Measurements from ENCODE around the gene MAPK6.

The MAPK6 gene

DNA sequence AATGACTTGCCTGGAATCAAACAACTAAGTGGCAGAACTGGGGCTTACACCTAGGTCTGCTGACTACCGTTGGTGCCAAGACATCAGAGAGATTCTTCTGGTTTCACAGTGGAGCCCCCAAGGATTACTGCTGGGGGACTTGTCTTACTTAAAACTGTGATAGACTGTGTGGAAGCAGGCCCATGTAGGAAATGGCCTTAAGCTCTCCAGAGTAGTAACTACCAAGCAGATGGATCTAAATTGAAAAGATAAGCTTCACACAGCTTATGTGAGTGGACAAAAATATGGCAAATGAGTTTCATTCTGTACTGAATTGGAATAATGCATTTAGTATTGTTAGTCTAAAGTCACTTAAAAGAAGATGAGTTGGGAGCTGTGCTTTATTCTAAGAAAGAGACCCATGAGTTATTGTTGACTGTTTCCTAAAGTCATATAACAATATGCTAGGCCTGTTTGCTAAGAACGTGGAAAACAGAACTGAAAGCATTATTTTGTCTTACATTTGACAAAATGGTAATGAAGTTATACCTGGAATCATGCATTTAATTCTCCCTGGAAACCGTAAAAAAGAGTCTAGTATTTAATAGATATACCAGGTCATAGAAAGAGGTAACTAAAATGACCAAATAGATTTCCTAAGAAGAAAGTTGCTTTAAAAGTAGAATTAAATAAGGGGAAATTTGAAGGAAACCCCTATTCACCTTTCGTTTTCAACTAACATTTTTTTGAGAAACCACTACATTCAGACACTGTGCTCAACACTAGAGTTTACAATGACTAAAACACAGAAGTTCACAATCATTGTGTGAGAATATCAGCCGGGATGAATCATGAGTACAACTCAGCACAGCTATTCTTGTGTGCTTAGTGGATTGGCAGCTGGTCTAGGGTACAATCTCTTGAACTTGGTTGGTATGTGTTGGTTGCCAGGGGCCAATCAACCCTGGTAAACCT is 13.0 kb upstream of the MAPK6 start:
- TF ChIP-seq, protein P1, sequence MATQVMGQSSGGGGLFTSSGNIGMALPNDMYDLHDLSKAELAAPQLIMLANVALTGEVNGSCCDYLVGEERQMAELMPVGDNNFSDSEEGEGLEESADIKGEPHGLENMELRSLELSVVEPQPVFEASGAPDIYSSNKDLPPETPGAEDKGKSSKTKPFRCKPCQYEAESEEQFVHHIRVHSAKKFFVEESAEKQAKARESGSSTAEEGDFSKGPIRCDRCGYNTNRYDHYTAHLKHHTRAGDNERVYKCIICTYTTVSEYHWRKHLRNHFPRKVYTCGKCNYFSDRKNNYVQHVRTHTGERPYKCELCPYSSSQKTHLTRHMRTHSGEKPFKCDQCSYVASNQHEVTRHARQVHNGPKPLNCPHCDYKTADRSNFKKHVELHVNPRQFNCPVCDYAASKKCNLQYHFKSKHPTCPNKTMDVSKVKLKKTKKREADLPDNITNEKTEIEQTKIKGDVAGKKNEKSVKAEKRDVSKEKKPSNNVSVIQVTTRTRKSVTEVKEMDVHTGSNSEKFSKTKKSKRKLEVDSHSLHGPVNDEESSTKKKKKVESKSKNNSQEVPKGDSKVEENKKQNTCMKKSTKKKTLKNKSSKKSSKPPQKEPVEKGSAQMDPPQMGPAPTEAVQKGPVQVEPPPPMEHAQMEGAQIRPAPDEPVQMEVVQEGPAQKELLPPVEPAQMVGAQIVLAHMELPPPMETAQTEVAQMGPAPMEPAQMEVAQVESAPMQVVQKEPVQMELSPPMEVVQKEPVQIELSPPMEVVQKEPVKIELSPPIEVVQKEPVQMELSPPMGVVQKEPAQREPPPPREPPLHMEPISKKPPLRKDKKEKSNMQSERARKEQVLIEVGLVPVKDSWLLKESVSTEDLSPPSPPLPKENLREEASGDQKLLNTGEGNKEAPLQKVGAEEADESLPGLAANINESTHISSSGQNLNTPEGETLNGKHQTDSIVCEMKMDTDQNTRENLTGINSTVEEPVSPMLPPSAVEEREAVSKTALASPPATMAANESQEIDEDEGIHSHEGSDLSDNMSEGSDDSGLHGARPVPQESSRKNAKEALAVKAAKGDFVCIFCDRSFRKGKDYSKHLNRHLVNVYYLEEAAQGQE (IDR thresholded peaks at IDR 0.05; ENCODE audit: insufficient read depth in 1 of 2, low read depth in 2 of 2, low read length in 2 of 2): no peak
- TF ChIP-seq TAF1 (IDR thresholded peaks at IDR 0.05; ENCODE audit: borderline replicate concordance, insufficient read depth, low read length): no peak
- TF ChIP-seq FOXP2 (optimal IDR thresholded peaks at IDR 0.05; ENCODE audit: borderline replicate concordance, extremely low read depth, extremely low read length, insufficient read depth): no peak
- no peak for TF ChIP-seq SIN3A (IDR thresholded peaks at IDR 0.05; ENCODE audit: borderline replicate concordance, insufficient read depth, low read length)
- TF ChIP-seq POLR2AphosphoS5 (IDR thresholded peaks at IDR 0.05; ENCODE audit: low read depth, low read length): no peak

DNA sequence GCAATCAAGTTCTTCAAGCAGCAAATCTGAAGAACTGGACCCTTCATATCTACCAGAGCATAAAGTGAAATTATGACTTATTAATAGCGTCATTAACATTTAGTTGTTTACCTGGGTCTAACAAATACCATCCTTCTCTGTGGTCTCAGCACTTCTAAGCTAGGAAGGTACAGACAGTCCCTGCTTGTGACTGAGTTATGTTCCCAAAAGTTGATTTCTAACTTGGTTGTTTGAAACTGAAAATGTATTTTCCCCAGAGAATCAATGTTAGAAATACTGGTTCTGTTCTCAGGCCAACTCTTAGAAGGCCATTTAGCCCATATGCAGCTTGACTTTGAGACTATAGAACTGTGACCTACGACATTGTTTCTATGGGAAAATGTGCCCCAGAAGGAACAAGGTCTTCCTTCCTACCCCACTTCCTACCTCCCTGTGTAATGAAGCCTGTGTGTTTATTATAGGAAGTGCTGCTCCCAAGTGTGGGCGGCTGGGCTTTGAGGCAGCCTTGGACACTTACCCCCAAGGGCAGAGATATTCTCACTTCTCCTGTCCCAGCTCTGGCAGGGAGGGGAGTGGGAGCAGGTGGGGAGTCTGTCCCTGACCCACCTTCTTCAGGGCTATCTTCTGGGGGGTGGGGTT is 12.2 kb upstream of the MAPK6 start:
- TF ChIP-seq FOXP2 (optimal IDR thresholded peaks at IDR 0.05; ENCODE audit: borderline replicate concordance, extremely low read depth, extremely low read length, insufficient read depth) (no peak), POLR2AphosphoS5 (IDR thresholded peaks at IDR 0.05; ENCODE audit: low read depth, low read length) (no peak), TAF1 (IDR thresholded peaks at IDR 0.05; ENCODE audit: borderline replicate concordance, insufficient read depth, low read length) (no peak), SIN3A (IDR thresholded peaks at IDR 0.05; ENCODE audit: borderline replicate concordance, insufficient read depth, low read length) (no peak)
- TF ChIP-seq, protein P1 (IDR thresholded peaks at IDR 0.05; ENCODE audit: insufficient read depth in 1 of 2, low read depth in 2 of 2, low read length in 2 of 2): no peak

DNA sequence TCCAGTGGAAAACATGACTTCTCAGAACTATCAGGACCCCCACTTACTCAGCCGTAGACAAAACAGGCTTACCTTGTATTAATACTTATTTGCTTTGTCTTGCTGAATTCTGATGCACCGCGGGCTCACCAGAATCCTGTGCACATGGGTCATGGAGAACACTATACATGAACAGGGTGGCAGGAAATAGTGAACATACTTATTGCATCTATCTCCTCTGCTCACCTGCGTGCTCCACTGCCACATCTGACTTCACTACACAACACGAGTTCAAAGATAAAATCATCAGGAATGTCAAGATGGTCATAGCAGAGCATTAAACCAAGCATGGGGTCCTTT is 10.7 kb upstream of the MAPK6 start:
- TF ChIP-seq POLR2AphosphoS5 (IDR thresholded peaks at IDR 0.05; ENCODE audit: low read depth, low read length) (no peak), SIN3A (IDR thresholded peaks at IDR 0.05; ENCODE audit: borderline replicate concordance, insufficient read depth, low read length) (no peak), TAF1 (IDR thresholded peaks at IDR 0.05; ENCODE audit: borderline replicate concordance, insufficient read depth, low read length) (no peak), FOXP2 (optimal IDR thresholded peaks at IDR 0.05; ENCODE audit: borderline replicate concordance, extremely low read depth, extremely low read length, insufficient read depth) (no peak)
- TF ChIP-seq, protein P1 (IDR thresholded peaks at IDR 0.05; ENCODE audit: insufficient read depth in 1 of 2, low read depth in 2 of 2, low read length in 2 of 2): no peak

DNA sequence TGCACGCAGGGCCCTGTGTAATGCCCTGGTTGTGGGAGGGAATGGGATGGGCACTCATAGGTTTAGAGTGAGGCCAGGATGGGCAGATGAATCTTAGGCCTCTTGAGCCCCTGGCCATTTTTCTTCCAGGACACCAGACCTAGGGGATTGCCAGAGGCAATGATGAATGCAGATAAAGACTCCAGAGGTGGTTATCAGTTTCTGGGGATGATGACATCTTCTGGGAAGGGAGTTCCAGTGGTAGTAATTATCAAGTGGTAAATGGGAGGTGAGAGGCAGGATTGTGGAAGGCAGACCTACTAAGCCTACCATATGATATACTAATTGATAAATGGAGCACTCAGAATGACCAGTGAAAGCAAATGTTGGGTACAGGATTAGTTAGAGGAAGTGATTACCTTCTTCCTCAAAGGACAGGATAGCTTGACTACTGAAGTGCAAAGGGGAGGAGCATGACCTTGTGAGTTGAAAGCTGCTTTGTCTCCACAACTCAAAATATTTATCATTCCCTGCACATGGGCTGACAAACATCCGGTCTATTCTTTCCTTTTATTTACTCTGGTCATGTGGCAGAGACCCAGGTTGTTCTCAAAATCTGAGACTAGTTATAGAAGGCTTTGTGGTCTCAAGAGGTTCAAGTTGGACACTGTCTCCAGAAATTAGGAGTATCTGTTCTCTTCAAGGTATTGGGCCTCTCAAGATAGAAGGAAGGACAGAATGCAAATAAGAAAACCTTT is 10.2 kb upstream of the MAPK6 start:
- TF ChIP-seq POLR2AphosphoS5 (IDR thresholded peaks at IDR 0.05; ENCODE audit: low read depth, low read length) (no peak), SIN3A (IDR thresholded peaks at IDR 0.05; ENCODE audit: borderline replicate concordance, insufficient read depth, low read length) (no peak), FOXP2 (optimal IDR thresholded peaks at IDR 0.05; ENCODE audit: borderline replicate concordance, extremely low read depth, extremely low read length, insufficient read depth) (no peak)

All from PFSK-1 (cell line).